HepG2 (cell line): ENCODE results near the gene PTPRCAP. TPM values are rescaled to one million over a fixed set of nuclear protein-coding genes. Genes with fewer than 3 reads are reported as not detected.
A peak's percentile ranks its signal among the peaks of the same experiment; 100 is the strongest.

Experiments used
- CBFB ChIP-seq: sonication (generic); formaldehyde crosslinking; IDR thresholded peaks from 2 replicates; pipeline ENCODE4 v1.4.0; 2020; ENCODE audit warnings: missing genetic modification reagents
- CENPT ChIP-seq: sonication (generic); formaldehyde crosslinking; IDR thresholded peaks from 2 replicates; pipeline ENCODE4 v1.8.0; 2022; ENCODE audit warnings: low read depth, mild to moderate bottlenecking, moderate library complexity, missing genetic modification reagents
- ELF1 ChIP-seq: sonication (generic); formaldehyde crosslinking; IDR thresholded peaks from 2 replicates; pipeline ENCODE4 v1.4.0; 2020; ENCODE audit warnings: missing genetic modification reagents
- GTF3A ChIP-seq: sonication (generic); formaldehyde crosslinking; conservative IDR thresholded peaks from 2 replicates; pipeline ENCODE4 v1.4.0; 2020; ENCODE audit warnings: mild to moderate bottlenecking, missing genetic modification reagents
- RNF2 ChIP-seq: fragments of 450-650 bp; conservative IDR thresholded peaks from 2 replicates; pipeline ENCODE4 v1.6.1; 2016; ENCODE audit warnings: low read depth
- SMARCC2 ChIP-seq: fragments of 450-650 bp; IDR thresholded peaks from 2 replicates; pipeline ENCODE4 v1.6.1; 2017; ENCODE audit warnings: antibody characterized with exemption, mild to moderate bottlenecking
- U2AF1 ChIP-seq: fragments of 200-400 bp; formaldehyde crosslinking; optimal IDR thresholded peaks from 2 replicates; pipeline ENCODE3; 2017; ENCODE audit warnings: mild to moderate bottlenecking, low read depth, low read length
- ZFYVE20 ChIP-seq: sonication (generic); formaldehyde crosslinking; IDR thresholded peaks from 2 replicates; pipeline ENCODE4 v1.8.0; 2023; ENCODE audit warnings: low read depth, mild to moderate bottlenecking, moderate library complexity, missing genetic modification reagents, borderline replicate concordance
- ZNF12 ChIP-seq: sonication (generic); formaldehyde crosslinking; IDR thresholded peaks from 2 replicates; pipeline ENCODE4 v1.5.0; 2020; ENCODE audit warnings: missing genetic modification reagents
- ZNF224 ChIP-seq: sonication (generic); formaldehyde crosslinking; IDR thresholded peaks from 2 replicates; pipeline ENCODE4 v1.5.0; 2020; ENCODE audit warnings: mild to moderate bottlenecking, missing genetic modification reagents
- ZNF253 ChIP-seq: sonication (generic); formaldehyde crosslinking; IDR thresholded peaks from 2 replicates; pipeline ENCODE4 v1.8.0; 2022; ENCODE audit warnings: mild to moderate bottlenecking, missing genetic modification reagents, borderline replicate concordance
- ZNF264 ChIP-seq: sonication (generic); formaldehyde crosslinking; IDR thresholded peaks from 2 replicates; pipeline ENCODE4 v1.4.0; 2020; ENCODE audit warnings: missing genetic modification reagents
- ZNF383 ChIP-seq: sonication (generic); formaldehyde crosslinking; IDR thresholded peaks from 2 replicates; pipeline ENCODE4 v1.4.0; 2020; ENCODE audit warnings: missing genetic modification reagents, mild to moderate bottlenecking, borderline replicate concordance
- ZNF446 ChIP-seq: sonication (generic); formaldehyde crosslinking; IDR thresholded peaks from 2 replicates; pipeline ENCODE4 v1.5.0; 2020; ENCODE audit warnings: mild to moderate bottlenecking, missing genetic modification reagents
- ZNF549 ChIP-seq: sonication (generic); formaldehyde crosslinking; IDR thresholded peaks from 2 replicates; pipeline ENCODE4 v1.5.0; 2020; ENCODE audit warnings: missing genetic modification reagents
- ZNF724P ChIP-seq: sonication (generic); formaldehyde crosslinking; IDR thresholded peaks from 2 replicates; pipeline ENCODE4 v1.8.0; 2022; ENCODE audit warnings: missing genetic modification reagents, borderline replicate concordance
- ZNF75D ChIP-seq: sonication (generic); formaldehyde crosslinking; IDR thresholded peaks from 2 replicates; pipeline ENCODE4 v1.8.1; 2023; ENCODE audit warnings: missing genetic modification reagents, mild to moderate bottlenecking, borderline replicate concordance
- polyA plus RNA-seq, 8 experiments: library from polyadenylated mRNA; depleted of rRNA in 3 of 8; stranded (reverse) in 7 of 8; unstranded in 1 of 8; fragments of >200 nt; fragmentation: Illumina TruSeq in 4 of 8; extraction: Trizol in 4 of 8; gene quantifications; 2 replicates each; pipeline versions ENCODE4 v1.2.1 to v1.2.3, GENCODE V29; 2011 to 2016; ENCODE audit warnings: low read depth in 4 of 8, missing spikeins in 1 of 8, mixed read lengths in 1 of 8; ENCODE audit not compliant: insufficient read depth in 1 of 8
- total RNA-seq, 5 experiments: library from RNA; depleted of rRNA; stranded (reverse); fragments of >200 nt; fragmentation: Illumina TruSeq; extraction: Trizol; gene quantifications; 2 replicates each; pipeline ENCODE4 v1.2.3, GENCODE V29; 2016; ENCODE audit warnings: low read depth in 1 of 5
- TF ChIP-seq, protein P1 (sequence below): sonication (generic); formaldehyde crosslinking; IDR thresholded peaks from 2 replicates; pipeline ENCODE4 v1.5.0; 2020; ENCODE audit warnings: mild to moderate bottlenecking, missing genetic modification reagents, moderate library complexity
- TF ChIP-seq, protein P2 (sequence below): sonication (generic); formaldehyde crosslinking; IDR thresholded peaks from 2 replicates; pipeline ENCODE4 v1.4.0; 2020; ENCODE audit warnings: mild to moderate bottlenecking, missing genetic modification reagents
- TF ChIP-seq, protein P3 (sequence below): sonication (generic); formaldehyde crosslinking; IDR thresholded peaks from 2 replicates; pipeline ENCODE4 v1.4.0; 2020; ENCODE audit warnings: low read depth, mild to moderate bottlenecking, missing genetic modification reagents
- TF ChIP-seq, protein P4 (sequence below): IDR thresholded peaks from 2 replicates; pipeline ENCODE4 v1.6.1; 2016
- TF ChIP-seq, protein P5 (sequence below): sonication (generic); formaldehyde crosslinking; IDR thresholded peaks from 2 replicates; pipeline ENCODE4 v1.9.0; 2022; ENCODE audit warnings: missing genetic modification reagents, mild to moderate bottlenecking, borderline replicate concordance
- TF ChIP-seq, protein P6 (sequence below): sonication (generic); formaldehyde crosslinking; IDR thresholded peaks from 2 replicates; pipeline ENCODE4 v1.8.1; 2023; ENCODE audit warnings: missing genetic modification reagents, mild to moderate bottlenecking, borderline replicate concordance
- TF ChIP-seq, protein P7 (sequence below): sonication (generic); formaldehyde crosslinking; IDR thresholded peaks from 2 replicates; pipeline ENCODE4 v1.5.0; 2020; ENCODE audit warnings: missing genetic modification reagents

The PTPRCAP gene
- total and polyA plus RNA-seq, 2 of the 13 experiments (the other 11 are each of a cell fraction or from before 2014, with no cell fraction given) = 0.60 to 0.70 TPM

DNA sequence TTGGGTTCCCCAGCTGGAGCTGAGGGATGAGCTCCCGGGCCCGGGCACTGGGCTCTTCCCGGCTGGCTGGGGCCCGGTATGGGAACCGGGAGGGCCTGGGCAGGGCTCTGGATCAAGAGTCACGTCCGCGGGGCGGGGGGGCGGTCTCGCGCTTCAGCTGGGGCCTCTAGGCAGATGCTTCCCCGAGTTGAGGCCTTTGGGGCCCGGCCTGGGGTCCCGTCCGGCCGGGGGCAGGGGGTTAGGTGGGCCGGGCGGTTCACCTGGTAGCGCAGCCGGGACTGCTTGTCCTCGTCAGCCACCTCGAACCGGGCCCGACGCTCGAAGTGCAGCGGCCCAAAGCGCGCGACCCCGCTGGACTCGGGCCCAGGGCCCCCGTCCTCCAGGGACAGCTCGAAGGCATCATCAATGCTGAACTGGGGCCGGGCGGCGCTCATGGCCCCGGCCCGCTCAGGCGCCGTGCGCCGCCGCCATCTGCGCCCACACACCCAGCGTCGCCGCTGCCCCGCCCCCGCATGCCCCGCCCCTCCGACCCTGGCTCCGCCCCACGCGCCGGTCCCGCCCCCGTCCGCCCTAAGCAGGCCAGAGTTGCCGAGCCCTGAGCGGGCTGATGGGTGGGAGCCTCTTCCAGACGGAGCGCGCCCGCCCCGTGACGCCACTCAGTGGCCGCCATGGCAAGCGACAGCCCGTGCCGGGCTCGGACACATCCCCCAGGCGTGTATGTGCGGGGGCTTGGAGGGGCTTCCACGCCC is 31.5 kb upstream of the PTPRCAP start, which contains the start of gene TMEM134 (continued):
- TF ChIP-seq, protein P1, sequence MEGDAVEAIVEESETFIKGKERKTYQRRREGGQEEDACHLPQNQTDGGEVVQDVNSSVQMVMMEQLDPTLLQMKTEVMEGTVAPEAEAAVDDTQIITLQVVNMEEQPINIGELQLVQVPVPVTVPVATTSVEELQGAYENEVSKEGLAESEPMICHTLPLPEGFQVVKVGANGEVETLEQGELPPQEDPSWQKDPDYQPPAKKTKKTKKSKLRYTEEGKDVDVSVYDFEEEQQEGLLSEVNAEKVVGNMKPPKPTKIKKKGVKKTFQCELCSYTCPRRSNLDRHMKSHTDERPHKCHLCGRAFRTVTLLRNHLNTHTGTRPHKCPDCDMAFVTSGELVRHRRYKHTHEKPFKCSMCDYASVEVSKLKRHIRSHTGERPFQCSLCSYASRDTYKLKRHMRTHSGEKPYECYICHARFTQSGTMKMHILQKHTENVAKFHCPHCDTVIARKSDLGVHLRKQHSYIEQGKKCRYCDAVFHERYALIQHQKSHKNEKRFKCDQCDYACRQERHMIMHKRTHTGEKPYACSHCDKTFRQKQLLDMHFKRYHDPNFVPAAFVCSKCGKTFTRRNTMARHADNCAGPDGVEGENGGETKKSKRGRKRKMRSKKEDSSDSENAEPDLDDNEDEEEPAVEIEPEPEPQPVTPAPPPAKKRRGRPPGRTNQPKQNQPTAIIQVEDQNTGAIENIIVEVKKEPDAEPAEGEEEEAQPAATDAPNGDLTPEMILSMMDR (CRISPR knock-in tag) = peak; percentile 90
- no peak for TF ChIP-seq RNF2
- no peak for TF ChIP-seq ZFYVE20 (CRISPR knock-in tag)
- TF ChIP-seq ZNF12 = 0 out of 2 replicates have a peak, but pooled peaks have one; percentile 24
- no peak for TF ChIP-seq ZNF549
- TF ChIP-seq, protein P2, sequence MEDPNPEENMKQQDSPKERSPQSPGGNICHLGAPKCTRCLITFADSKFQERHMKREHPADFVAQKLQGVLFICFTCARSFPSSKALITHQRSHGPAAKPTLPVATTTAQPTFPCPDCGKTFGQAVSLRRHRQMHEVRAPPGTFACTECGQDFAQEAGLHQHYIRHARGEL (CRISPR knock-in tag) = no peak
- no peak for TF ChIP-seq ZNF264 (CRISPR knock-in tag)
- TF ChIP-seq GTF3A (CRISPR knock-in tag) = no peak
- TF ChIP-seq, protein P3, sequence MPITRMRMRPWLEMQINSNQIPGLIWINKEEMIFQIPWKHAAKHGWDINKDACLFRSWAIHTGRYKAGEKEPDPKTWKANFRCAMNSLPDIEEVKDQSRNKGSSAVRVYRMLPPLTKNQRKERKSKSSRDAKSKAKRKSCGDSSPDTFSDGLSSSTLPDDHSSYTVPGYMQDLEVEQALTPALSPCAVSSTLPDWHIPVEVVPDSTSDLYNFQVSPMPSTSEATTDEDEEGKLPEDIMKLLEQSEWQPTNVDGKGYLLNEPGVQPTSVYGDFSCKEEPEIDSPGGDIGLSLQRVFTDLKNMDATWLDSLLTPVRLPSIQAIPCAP (CRISPR knock-in tag) = no peak
- TF ChIP-seq ZNF224 (CRISPR knock-in tag) = no peak
- no peak for TF ChIP-seq U2AF1
- TF ChIP-seq, protein P4, sequence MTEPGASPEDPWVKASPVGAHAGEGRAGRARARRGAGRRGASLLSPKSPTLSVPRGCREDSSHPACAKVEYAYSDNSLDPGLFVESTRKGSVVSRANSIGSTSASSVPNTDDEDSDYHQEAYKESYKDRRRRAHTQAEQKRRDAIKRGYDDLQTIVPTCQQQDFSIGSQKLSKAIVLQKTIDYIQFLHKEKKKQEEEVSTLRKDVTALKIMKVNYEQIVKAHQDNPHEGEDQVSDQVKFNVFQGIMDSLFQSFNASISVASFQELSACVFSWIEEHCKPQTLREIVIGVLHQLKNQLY (CRISPR knock-in tag) = no peak; the same call in 1 of the 2 replicates
- TF ChIP-seq, protein P5, sequence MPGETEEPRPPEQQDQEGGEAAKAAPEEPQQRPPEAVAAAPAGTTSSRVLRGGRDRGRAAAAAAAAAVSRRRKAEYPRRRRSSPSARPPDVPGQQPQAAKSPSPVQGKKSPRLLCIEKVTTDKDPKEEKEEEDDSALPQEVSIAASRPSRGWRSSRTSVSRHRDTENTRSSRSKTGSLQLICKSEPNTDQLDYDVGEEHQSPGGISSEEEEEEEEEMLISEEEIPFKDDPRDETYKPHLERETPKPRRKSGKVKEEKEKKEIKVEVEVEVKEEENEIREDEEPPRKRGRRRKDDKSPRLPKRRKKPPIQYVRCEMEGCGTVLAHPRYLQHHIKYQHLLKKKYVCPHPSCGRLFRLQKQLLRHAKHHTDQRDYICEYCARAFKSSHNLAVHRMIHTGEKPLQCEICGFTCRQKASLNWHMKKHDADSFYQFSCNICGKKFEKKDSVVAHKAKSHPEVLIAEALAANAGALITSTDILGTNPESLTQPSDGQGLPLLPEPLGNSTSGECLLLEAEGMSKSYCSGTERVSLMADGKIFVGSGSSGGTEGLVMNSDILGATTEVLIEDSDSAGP (CRISPR knock-in tag) = peak; percentile 58; the same call in 1 of the 2 replicates
- no peak for TF ChIP-seq CENPT
- TF ChIP-seq, protein P6, sequence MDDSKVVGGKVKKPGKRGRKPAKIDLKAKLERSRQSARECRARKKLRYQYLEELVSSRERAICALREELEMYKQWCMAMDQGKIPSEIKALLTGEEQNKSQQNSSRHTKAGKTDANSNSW = no peak
- TF ChIP-seq, protein P7, sequence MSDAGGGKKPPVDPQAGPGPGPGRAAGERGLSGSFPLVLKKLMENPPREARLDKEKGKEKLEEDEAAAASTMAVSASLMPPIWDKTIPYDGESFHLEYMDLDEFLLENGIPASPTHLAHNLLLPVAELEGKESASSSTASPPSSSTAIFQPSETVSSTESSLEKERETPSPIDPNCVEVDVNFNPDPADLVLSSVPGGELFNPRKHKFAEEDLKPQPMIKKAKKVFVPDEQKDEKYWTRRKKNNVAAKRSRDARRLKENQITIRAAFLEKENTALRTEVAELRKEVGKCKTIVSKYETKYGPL (CRISPR knock-in tag) = no peak
- TF ChIP-seq ZNF446 (CRISPR knock-in tag) = no peak
- no peak for TF ChIP-seq ZNF383 (CRISPR knock-in tag)
- TF ChIP-seq ZNF253 (CRISPR knock-in tag) = no peak
- TF ChIP-seq ZNF75D = no peak
- TF ChIP-seq CBFB = peak; percentile 85
- TF ChIP-seq ZNF724P (CRISPR knock-in tag) = no peak; the same call in 1 of the 2 replicates
- TF ChIP-seq SMARCC2 = no peak
- TF ChIP-seq ELF1 (CRISPR knock-in tag) = peak; percentile 25; the same call in 1 of the 2 replicates
